Neural crest cell (in vitro differentiated cells): ENCODE results near the gene TSR3. TPM values are rescaled to one million over a fixed set of nuclear protein-coding genes. Genes with fewer than 3 reads are reported as not detected.

Experiments used
- DNase-seq: peaks from one replicate; pipeline ENCODE4 v3.0.0; 2021; ENCODE audit warnings: low read depth, mixed read lengths, low spot score
- H3K27ac Mint-ChIP-seq: one replicate; pipeline ENCODE4 v1.8.0; 2021; ENCODE audit warnings: mild to moderate bottlenecking, mixed read lengths; ENCODE audit not compliant: unreplicated experiment
- H3K27me3 Mint-ChIP-seq: 2 replicates; pipeline ENCODE4 v1.8.0; 2021; ENCODE audit warnings: low read depth, mild to moderate bottlenecking, mixed read lengths
- H3K36me3 Mint-ChIP-seq: 2 replicates; pipeline ENCODE4 v1.8.0; 2021; ENCODE audit warnings: low read depth, mild to moderate bottlenecking, mixed read lengths
- H3K4me1 Mint-ChIP-seq: 2 replicates; pipeline ENCODE4 v1.8.0; 2021; ENCODE audit warnings: mixed read lengths
- H3K4me3 Mint-ChIP-seq: one replicate; pipeline ENCODE4 v1.8.0; 2021; ENCODE audit warnings: mild to moderate bottlenecking, mixed read lengths
- H3K9me3 Mint-ChIP-seq: 2 replicates; pipeline ENCODE4 v1.8.0; 2021; ENCODE audit warnings: mixed read lengths
- total RNA-seq: library from RNA; stranded (reverse); gene quantifications from 2 replicates; pipeline ENCODE4 v1.2.1, GENCODE V29; 2021
- TF ChIP-seq, protein P1 (sequence below): fragments of 200-600 bp; sonication (generic); conservative IDR thresholded peaks from 2 replicates; pipeline ENCODE4 v1.5.0; 2021; ENCODE audit warnings: antibody characterized with exemption, mild to moderate bottlenecking

TSR3 gene
- total RNA-seq, 1 donor from 2014 or later = 66.2 TPM

GRCh38 chr16:1345651-1346421 is 5.8 kb downstream of the TSR3 start:
- no peaks in the 10 kb centered on the region for H3K36me3 Mint-ChIP-seq
- no peak overlapping the region for H3K27ac Mint-ChIP-seq
- TF ChIP-seq, protein P1, sequence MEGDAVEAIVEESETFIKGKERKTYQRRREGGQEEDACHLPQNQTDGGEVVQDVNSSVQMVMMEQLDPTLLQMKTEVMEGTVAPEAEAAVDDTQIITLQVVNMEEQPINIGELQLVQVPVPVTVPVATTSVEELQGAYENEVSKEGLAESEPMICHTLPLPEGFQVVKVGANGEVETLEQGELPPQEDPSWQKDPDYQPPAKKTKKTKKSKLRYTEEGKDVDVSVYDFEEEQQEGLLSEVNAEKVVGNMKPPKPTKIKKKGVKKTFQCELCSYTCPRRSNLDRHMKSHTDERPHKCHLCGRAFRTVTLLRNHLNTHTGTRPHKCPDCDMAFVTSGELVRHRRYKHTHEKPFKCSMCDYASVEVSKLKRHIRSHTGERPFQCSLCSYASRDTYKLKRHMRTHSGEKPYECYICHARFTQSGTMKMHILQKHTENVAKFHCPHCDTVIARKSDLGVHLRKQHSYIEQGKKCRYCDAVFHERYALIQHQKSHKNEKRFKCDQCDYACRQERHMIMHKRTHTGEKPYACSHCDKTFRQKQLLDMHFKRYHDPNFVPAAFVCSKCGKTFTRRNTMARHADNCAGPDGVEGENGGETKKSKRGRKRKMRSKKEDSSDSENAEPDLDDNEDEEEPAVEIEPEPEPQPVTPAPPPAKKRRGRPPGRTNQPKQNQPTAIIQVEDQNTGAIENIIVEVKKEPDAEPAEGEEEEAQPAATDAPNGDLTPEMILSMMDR = no peak

DNA sequence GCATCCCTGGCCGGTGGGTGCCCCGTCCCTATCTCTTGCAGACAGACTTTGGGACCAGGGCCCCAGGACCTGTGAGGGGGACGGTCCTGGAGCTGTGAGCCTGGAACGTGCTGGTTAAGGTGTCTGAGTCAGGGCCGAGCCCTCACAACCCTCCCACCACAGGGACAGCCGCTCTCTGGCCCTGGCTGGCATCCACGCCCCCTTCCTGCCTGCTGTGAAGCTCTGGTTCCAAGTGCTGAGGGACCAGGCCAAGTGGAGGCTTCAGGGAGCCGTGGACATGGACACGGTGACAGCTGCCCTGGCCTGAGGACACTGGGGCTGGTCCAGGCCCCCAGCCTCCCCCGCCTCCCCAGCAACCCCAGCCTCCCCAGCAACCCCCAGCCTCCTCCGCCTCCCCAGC is 6.6 kb downstream of the TSR3 start:
- Mint-ChIP-seq H3K27me3 (peaks cover 16% of the 10 kb centered on the region), H3K36me3 (no peaks in the 10 kb centered on the region), H3K4me1 (peaks cover 9% of the 10 kb centered on the region), H3K4me3 (no peak overlapping the region), H3K27ac (no peak overlapping the region), H3K9me3 (no peaks in the 10 kb centered on the region)
- DNase-seq = no peak
- TF ChIP-seq, protein P1 = no peak

More at GRCh38 chr16:1345651-1346421, 5.8 kb downstream of the TSR3 start:
- Mint-ChIP-seq H3K4me1 (peaks cover 9% of the 10 kb centered on the region), H3K4me3 (no peak overlapping the region), H3K27me3 (peaks cover 13% of the 10 kb centered on the region), H3K9me3 (no peaks in the 10 kb centered on the region)
- no peak for DNase-seq

DNA sequence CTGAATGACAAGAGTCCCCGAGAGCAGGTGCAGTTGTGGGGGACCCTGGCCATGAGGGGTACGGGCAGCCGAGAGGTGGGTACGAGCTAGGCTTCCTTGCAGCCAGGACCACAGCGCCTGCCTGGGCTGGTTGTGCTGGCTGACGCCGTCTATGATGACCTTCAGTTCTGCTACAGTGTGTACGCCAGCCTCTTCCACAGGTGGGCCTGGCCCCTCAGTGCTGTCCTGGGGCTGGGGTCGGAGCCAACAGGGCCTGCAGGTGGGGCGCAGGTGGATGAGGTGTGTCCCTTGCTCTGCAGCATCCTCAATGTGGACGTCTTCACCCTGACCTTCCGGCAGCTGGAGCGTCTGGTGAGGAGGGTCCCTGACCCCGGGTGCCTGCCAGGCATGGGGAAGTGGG is 7.2 kb downstream of the TSR3 start:
- peaks cover 16% of the 10 kb centered on the region for H3K27me3 Mint-ChIP-seq
- no peaks in the 10 kb centered on the region for H3K9me3 Mint-ChIP-seq
- TF ChIP-seq, protein P1 = no peak
- H3K36me3 Mint-ChIP-seq = no peaks in the 10 kb centered on the region
- no peak for DNase-seq
- H3K27ac Mint-ChIP-seq = no peak overlapping the region
- peaks cover 9% of the 10 kb centered on the region for H3K4me1 Mint-ChIP-seq
- H3K4me3 Mint-ChIP-seq = no peak overlapping the region

DNA sequence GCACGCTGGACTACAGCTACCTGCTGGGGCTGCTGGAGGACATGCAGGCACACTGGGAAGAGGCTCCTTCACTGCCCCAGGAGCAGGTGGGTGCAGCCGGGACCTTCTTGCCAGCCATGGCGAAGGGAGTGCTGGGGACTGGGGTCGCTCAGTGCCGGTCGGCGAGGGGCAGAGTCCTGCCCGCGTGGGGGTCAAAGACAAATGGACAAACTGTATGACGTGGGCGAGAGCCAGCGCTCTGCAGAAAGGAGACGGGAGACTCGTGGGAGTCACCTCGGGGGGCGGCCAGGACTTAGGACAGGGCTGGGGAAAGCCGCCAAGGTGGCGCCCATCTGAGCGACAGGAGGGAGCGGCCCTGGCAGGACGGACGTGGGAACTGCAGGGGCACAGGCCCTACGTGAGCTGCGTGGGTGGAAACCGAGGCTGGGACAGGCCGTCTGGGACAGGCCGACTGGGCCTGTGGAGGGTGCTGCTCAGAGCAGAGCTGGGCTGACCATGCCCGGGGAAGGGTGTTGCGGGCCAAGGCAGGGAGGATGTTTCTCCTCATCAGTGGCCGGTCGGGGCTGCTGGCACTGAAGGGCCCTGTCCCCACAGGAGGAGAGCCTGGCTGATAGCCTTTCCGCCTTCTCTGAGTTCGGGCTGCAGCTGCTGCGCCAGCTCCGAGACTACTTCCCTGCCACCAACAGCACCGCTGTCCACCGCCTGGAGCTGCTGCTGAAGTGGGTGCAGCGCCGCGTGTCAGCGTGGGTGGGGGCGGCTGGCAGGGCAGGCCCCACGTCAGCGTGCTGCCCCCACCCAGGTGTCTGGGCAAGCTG is 8.0 kb downstream of the TSR3 start:
- peak overlapping the region; percentile 75 for H3K27ac Mint-ChIP-seq
- H3K27me3 Mint-ChIP-seq = peaks cover 16% of the 10 kb centered on the region
- peak overlapping the region; percentile 89 for H3K4me3 Mint-ChIP-seq
- H3K4me1 Mint-ChIP-seq = peaks cover 9% of the 10 kb centered on the region
- TF ChIP-seq, protein P1 = no peak
- DNase-seq = no peak
- no peaks in the 10 kb centered on the region for H3K9me3 Mint-ChIP-seq
- no peaks in the 10 kb centered on the region for H3K36me3 Mint-ChIP-seq

DNA sequence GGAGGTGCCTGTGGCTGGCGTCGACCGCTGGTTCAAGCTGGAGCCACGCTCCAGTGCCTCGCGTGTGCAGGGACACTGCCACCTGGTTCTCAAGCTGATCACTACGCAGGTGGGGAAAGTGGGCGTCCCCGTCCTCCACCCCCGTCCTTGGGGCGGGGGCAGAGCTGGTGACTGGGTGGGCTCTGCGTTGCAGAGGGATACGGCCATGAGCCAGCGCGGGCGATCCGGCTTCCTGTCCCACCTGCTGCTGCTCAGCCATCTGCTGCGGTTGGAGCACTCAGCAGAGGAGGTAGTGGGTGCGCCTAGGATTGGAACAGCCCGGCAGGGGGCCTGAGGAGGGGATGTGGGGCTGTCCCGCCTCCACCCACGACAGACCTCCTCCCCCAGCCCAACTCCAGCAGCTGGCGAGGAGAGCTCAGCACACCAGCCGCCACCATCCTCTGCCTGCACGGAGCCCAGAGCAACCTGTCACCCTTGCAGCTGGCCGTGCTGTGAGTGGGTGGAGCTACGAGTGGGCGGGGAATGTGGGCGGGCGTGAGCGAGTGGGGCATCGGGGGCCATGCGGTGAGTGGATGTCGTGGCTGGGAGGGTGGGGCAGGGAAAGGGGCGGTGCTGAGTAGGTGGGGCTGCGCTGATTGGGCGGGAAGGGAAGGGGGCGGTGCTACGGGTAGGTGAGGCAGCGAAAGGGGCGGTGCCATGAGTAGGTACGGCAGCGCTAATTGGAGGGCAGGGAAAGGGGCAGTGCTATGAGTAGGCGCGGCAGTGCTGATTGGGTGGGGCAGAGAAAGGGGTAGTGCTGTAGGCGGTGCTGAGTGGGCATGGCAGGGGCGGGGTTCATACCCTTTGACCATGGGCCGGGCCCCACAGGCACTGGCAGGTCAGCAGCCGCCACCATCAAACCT is 8.9 kb downstream of the TSR3 start:
- Mint-ChIP-seq H3K9me3 (no peaks in the 10 kb centered on the region), H3K4me1 (peaks cover 9% of the 10 kb centered on the region), H3K36me3 (no peaks in the 10 kb centered on the region), H3K4me3 (peak overlapping the region; percentile 89), H3K27ac (peak overlapping the region; percentile 75), H3K27me3 (peaks cover 16% of the 10 kb centered on the region)
- TF ChIP-seq, protein P1 = no peak
- DNase-seq = peak; percentile 89
